Measurements from ENCODE around the gene MTA2. TPM values are rescaled to one million over a fixed set of nuclear protein-coding genes. Genes with fewer than 3 reads are reported as not detected.
A peak's percentile ranks its signal among the peaks of the same experiment; 100 is the strongest.

The MTA2 gene
- total RNA-seq, 1 donor from 2014 or later: 91.6 TPM

DNA sequence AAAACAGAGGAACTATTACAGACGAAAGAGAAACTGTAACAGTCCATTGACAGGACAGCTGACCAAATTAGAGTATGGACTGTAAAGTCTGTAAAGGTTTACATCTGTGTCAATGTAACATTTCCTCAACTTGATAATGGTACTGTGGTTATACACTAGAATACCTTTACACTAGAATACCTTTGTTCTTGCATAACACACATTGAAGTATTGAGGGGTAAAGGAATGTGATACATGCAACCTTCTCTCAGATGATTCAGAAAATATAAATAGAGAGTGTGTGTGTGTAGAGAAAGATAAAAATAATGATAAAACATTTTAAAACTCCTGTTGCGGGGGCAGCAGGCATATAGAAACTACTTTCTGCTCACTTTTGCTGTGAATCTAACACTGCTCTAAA, 22.4 kb downstream of the MTA2 start:
- no peaks in the 10 kb centered on the region for H3K27me3 Mint-ChIP-seq (ENCODE audit: unreplicated experiment)
- no peak overlapping the region for H3K27ac Mint-ChIP-seq (ENCODE audit: unreplicated experiment)
- no peaks in the 10 kb centered on the region for H3K9me3 Mint-ChIP-seq (ENCODE audit: unreplicated experiment)
- H3K36me3 Mint-ChIP-seq (ENCODE audit: unreplicated experiment): peaks cover 14% of the 10 kb centered on the region
- H3K4me1 Mint-ChIP-seq (ENCODE audit: unreplicated experiment): peaks cover 19% of the 10 kb centered on the region
- DNase-seq (ENCODE audit: extremely low spot score, unreplicated experiment): no peak
- no peak overlapping the region for H3K4me3 Mint-ChIP-seq (ENCODE audit: unreplicated experiment)
- TF ChIP-seq, protein P1, sequence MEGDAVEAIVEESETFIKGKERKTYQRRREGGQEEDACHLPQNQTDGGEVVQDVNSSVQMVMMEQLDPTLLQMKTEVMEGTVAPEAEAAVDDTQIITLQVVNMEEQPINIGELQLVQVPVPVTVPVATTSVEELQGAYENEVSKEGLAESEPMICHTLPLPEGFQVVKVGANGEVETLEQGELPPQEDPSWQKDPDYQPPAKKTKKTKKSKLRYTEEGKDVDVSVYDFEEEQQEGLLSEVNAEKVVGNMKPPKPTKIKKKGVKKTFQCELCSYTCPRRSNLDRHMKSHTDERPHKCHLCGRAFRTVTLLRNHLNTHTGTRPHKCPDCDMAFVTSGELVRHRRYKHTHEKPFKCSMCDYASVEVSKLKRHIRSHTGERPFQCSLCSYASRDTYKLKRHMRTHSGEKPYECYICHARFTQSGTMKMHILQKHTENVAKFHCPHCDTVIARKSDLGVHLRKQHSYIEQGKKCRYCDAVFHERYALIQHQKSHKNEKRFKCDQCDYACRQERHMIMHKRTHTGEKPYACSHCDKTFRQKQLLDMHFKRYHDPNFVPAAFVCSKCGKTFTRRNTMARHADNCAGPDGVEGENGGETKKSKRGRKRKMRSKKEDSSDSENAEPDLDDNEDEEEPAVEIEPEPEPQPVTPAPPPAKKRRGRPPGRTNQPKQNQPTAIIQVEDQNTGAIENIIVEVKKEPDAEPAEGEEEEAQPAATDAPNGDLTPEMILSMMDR (IDR thresholded peaks at IDR 0.05): no peak

DNA sequence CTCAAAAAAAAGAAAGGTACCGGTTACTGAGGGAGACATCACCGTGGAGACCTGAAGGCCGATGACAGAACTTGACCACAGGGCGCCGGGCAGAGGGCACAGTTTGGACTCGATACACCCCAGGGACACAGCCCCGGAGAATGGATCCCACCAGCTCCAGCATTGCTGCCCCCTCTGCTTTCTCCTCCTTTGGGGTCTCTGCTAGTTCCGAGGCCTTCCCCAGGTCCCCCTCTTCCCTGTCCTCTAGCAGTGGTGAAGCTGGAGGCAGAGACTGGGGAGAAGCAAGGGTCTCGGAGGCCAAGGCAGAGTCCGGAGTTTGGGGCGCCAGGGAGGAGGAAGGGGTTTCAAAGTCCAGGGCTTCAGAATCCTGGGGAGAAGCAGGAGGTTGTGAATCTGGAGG, 23.1 kb downstream of the MTA2 start:
- peaks cover 19% of the 10 kb centered on the region for H3K4me1 Mint-ChIP-seq (ENCODE audit: unreplicated experiment)
- DNase-seq (ENCODE audit: extremely low spot score, unreplicated experiment): no peak
- no peak overlapping the region for H3K4me3 Mint-ChIP-seq (ENCODE audit: unreplicated experiment)
- no peaks in the 10 kb centered on the region for H3K9me3 Mint-ChIP-seq (ENCODE audit: unreplicated experiment)
- H3K27ac Mint-ChIP-seq (ENCODE audit: unreplicated experiment): no peak overlapping the region
- no peaks in the 10 kb centered on the region for H3K27me3 Mint-ChIP-seq (ENCODE audit: unreplicated experiment)
- H3K36me3 Mint-ChIP-seq (ENCODE audit: unreplicated experiment): peaks cover 14% of the 10 kb centered on the region
- TF ChIP-seq, protein P1 (IDR thresholded peaks at IDR 0.05): no peak

DNA sequence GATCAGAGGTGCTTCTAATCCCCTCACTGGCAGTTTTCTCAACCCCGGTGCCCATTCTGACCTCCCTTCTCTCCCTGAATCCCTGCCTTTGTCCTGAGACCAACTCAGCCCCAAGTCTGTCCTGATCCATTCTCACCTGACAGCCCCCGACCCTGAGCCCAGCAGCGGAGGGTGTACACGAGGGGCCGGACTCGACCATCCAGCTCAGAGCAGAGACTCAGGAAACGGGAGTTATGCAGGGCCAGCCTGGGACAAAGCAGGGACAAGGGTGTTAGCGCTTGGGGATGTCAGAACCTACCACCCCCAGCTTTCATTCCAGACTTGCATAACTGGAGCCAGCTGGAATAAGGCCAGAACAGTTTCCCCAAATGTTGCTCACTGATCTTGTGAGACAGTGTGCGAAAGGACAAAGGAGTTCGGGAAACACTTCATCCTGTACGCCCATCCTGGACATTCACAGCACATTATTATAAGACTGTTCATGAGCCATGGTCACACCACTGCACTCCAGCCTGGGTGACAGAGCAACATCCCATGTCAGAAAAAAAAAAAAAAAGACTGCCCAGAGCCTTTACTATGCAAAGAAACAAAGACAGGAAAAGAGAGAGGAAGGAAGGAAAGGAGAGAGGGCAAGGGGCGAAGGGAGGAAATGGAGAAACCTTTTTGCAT, 24.5 kb downstream of the MTA2 start:
- Mint-ChIP-seq H3K36me3 (ENCODE audit: unreplicated experiment) (peaks cover 24% of the 10 kb centered on the region), H3K27me3 (ENCODE audit: unreplicated experiment) (no peaks in the 10 kb centered on the region), H3K27ac (ENCODE audit: unreplicated experiment) (no peak overlapping the region), H3K4me1 (ENCODE audit: unreplicated experiment) (peaks cover 29% of the 10 kb centered on the region), H3K4me3 (ENCODE audit: unreplicated experiment) (no peak overlapping the region), H3K9me3 (ENCODE audit: unreplicated experiment) (no peaks in the 10 kb centered on the region)
- DNase-seq (ENCODE audit: extremely low spot score, unreplicated experiment): no peak
- TF ChIP-seq, protein P1 (IDR thresholded peaks at IDR 0.05): no peak

DNA sequence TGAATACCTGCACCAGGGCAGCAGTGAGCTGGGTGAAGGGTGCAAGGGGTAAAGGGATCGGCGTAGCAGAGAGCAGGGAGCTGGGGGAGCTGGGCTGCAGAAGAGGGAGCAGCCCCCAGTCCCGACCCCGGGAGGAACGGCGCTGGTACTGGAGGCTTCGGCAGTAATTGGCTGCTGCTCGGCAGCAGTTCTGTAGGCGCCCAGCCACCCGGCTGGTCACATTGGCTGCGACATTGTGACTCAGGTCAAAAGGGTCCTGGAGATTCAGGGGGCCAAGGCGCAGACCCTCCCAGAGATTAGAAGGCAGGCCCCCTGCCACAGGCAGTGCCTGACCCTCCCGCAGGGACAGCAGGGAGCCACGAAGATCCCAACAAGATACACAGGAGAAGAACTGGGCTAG, 25.8 kb downstream of the MTA2 start:
- no peak for DNase-seq (ENCODE audit: extremely low spot score, unreplicated experiment)
- no peaks in the 10 kb centered on the region for H3K9me3 Mint-ChIP-seq (ENCODE audit: unreplicated experiment)
- TF ChIP-seq, protein P1 (IDR thresholded peaks at IDR 0.05): no peak
- H3K27me3 Mint-ChIP-seq (ENCODE audit: unreplicated experiment): no peaks in the 10 kb centered on the region
- H3K4me1 Mint-ChIP-seq (ENCODE audit: unreplicated experiment): peaks cover 40% of the 10 kb centered on the region
- H3K4me3 Mint-ChIP-seq (ENCODE audit: unreplicated experiment): peak overlapping the region; percentile 95
- peak overlapping the region; percentile 99 for H3K27ac Mint-ChIP-seq (ENCODE audit: unreplicated experiment)
- H3K36me3 Mint-ChIP-seq (ENCODE audit: unreplicated experiment): peaks cover 31% of the 10 kb centered on the region

DNA sequence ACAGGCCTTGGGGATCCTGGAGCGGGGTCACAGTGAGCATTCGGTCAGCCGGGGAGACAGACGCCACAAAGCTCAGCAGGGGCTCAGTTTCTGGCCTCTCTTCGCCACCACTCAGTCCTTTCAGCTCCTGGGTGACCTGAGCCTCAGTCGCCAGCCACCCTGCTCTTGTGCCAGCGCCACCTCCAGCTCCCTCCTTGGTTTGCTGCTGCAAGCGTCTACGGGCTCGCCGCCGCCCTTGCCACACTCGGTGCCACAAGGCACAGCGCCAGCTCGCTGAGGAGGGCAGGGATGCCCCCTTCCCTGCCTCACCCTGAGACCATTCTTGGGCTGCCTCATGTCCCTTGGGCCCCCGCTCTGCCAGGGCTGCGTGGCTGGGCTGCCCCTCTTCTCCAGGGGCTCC, 26.5 kb downstream of the MTA2 start:
- Mint-ChIP-seq H3K4me1 (ENCODE audit: unreplicated experiment) (peaks cover 43% of the 10 kb centered on the region), H3K9me3 (ENCODE audit: unreplicated experiment) (no peaks in the 10 kb centered on the region), H3K4me3 (ENCODE audit: unreplicated experiment) (peak overlapping the region; percentile 95), H3K27me3 (ENCODE audit: unreplicated experiment) (no peaks in the 10 kb centered on the region), H3K27ac (ENCODE audit: unreplicated experiment) (peak overlapping the region; percentile 99), H3K36me3 (ENCODE audit: unreplicated experiment) (peaks cover 32% of the 10 kb centered on the region)
- DNase-seq (ENCODE audit: extremely low spot score, unreplicated experiment): no peak
- TF ChIP-seq, protein P1 (IDR thresholded peaks at IDR 0.05): no peak

Data from osteocyte (in vitro differentiated cells).